ENCODE measurements around the gene ANLN. TPM values are rescaled to one million over a fixed set of nuclear protein-coding genes. Genes with fewer than 3 reads are reported as not detected.

ANLN gene
- total RNA-seq, 1 experiment from 2014 or later: 130 TPM

DNA sequence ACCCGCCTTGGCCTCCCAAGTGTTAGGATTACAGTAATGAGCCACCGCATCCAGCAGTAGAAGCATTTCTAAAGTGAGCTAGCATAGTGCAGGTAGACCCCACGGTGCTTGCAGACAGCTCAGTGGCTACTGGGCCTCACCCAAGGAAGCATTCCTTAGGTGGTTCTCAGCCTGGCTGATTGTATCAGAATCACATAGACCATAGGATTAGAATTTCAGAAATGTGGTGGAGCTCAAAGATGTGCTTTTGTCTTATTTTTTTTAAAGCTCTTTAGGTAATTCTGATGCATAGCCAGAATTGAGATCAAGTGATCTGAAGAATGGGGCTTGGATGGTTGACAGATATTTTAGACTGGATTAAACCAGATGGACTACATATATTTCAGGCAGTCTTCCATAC, 10.9 kb downstream of the ANLN start:
- no peak overlapping the region for H2AFZ ChIP-seq (ENCODE audit: low read depth, low read length, poor library complexity, severe bottlenecking)
- ATAC-seq: no peak
- H3K4me3 ChIP-seq (replicated peaks in 1 of 2; ENCODE audit: low read depth in 1 of 2, low read length in 2 of 2): no peak overlapping the region
- no peaks in the 10 kb centered on the region for H3K27me3 ChIP-seq (ENCODE audit: insufficient read depth, low read length)
- H3K9ac ChIP-seq (ENCODE audit: low read length): no peak overlapping the region
- BruUV-seq (replicated peaks): no TSS peak
- intact Hi-C loops (cut with micrococcal nuclease): no loop called here
- ChIA-PET CTCF (no interaction called here), POLR2A (no interaction called here), RAD21 (ENCODE audit: low non-redundant PET in 1 of 2, low total read pairs in 2 of 2, uncharacterized antibody in 2 of 2, unreplicated experiment in 2 of 2) (no interaction called here)
- no peaks in the 10 kb centered on the region for H3K9me2 ChIP-seq (ENCODE audit: insufficient read depth)
- no peak overlapping the region for H3K4me2 ChIP-seq (ENCODE audit: low read length)
- DNase-seq (ENCODE audit: low read depth, low spot score): no peak
- peaks cover 7% of the 10 kb centered on the region for H4K20me1 ChIP-seq (ENCODE audit: insufficient read depth)
- H3K4me1 ChIP-seq (ENCODE audit: control insufficient read depth in 1 of 2, insufficient read depth in 2 of 2, low read length in 2 of 2): peaks cover 0 to 7% of the 10 kb centered on the region in 2 experiments; a peak in 2 of 4 replicates
- H3K79me2 ChIP-seq (ENCODE audit: insufficient read depth, low read length): peaks cover 99% of the 10 kb centered on the region
- TF ChIP-seq RAD21 (IDR thresholded peaks at IDR 0.05; ENCODE audit: low read depth): no peak
- no peak for TF ChIP-seq EZH2phosphoT487 (IDR thresholded peaks at IDR 0.05; ENCODE audit: borderline replicate concordance)
- no peak for TF ChIP-seq ELF1 (IDR thresholded peaks at IDR 0.05; ENCODE audit: borderline replicate concordance, low read depth)
- no peak for TF ChIP-seq ZNF274 (IDR thresholded peaks at IDR 0.05; ENCODE audit: low read depth, low read length)
- no peak for TF ChIP-seq EZH2 (IDR thresholded peaks at IDR 0.05)
- TF ChIP-seq SRF (IDR thresholded peaks at IDR 0.05; ENCODE audit: low read depth): no peak
- TF ChIP-seq ZFX (IDR thresholded peaks at IDR 0.05): no peak
- no peak for TF ChIP-seq MAX (IDR thresholded peaks at IDR 0.05)
- TF ChIP-seq, protein P1, sequence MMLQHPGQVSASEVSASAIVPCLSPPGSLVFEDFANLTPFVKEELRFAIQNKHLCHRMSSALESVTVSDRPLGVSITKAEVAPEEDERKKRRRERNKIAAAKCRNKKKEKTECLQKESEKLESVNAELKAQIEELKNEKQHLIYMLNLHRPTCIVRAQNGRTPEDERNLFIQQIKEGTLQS (IDR thresholded peaks at IDR 0.05): no peak
- TF ChIP-seq REST (IDR thresholded peaks at IDR 0.05; ENCODE audit: low read depth): no peak
- TF ChIP-seq POLR2A (IDR thresholded peaks at IDR 0.05; ENCODE audit: borderline replicate concordance, extremely low read depth, insufficient read depth, insufficient read length): no peak
- TF ChIP-seq ZBTB33 (IDR thresholded peaks at IDR 0.05; ENCODE audit: extremely low read depth, insufficient replicate concordance, low read length): no peak
- no peak for TF ChIP-seq EGR1 (IDR thresholded peaks at IDR 0.05; ENCODE audit: low read depth)
- TF ChIP-seq FOSL1 (IDR thresholded peaks at IDR 0.05; ENCODE audit: low read depth): no peak
- TF ChIP-seq SIN3A (IDR thresholded peaks at IDR 0.05; ENCODE audit: low read depth): no peak
- TF ChIP-seq TCF7L2 (IDR thresholded peaks at IDR 0.05; ENCODE audit: borderline replicate concordance, extremely low read depth, insufficient read depth, insufficient read length): no peak
- H3K36me3 ChIP-seq (ENCODE audit: control insufficient read depth in 1 of 2, insufficient read depth in 2 of 2, low read length in 2 of 2): peaks cover 35 to 59% of the 10 kb centered on the region in 2 experiments
- no peak overlapping the region for H3K27ac ChIP-seq (ENCODE audit: low read depth, low read length)
- no peaks in the 10 kb centered on the region for H3K9me3 ChIP-seq (ENCODE audit: control insufficient read depth in 1 of 2, insufficient read depth in 1 of 2, low read depth in 1 of 2, low read length in 2 of 2)
